CD4-positive, alpha-beta T cell treated with Interleukin-15 for 1 hour (primary cell): ENCODE data around the gene PLPPR5.
A peak's percentile ranks its signal among the peaks of the same experiment; 100 is the strongest.
"Not testable (repeated sequence)": the region's sequence is repeated elsewhere in the genome, so short reads cannot be mapped to it uniquely, and the experiment has no call there.

ENCODE experiments used
- DNase-seq: peaks from one replicate; pipeline ENCODE4 v3.0.0-alpha.2; 2020

Gene PLPPR5

GRCh38 chr1:98908980-98909379 lies 95.7 kb downstream of the PLPPR5 start:
- DNase-seq, result no peak

- no peak for DNase-seq
Observed at GRCh38 chr1:98906809-98907208, 97.9 kb downstream of the PLPPR5 start.

GRCh38 chr1:98906361-98906760 lies 98.3 kb downstream of the PLPPR5 start:
- no peak for DNase-seq

GRCh38 chr1:98904684-98905083 lies 100.0 kb downstream of the PLPPR5 start:
- no peak for DNase-seq

GRCh38 chr1:98903726-98904125 lies 100.9 kb downstream of the PLPPR5 start:
- no peak for DNase-seq

GRCh38 chr1:98903261-98903660 lies 101.4 kb downstream of the PLPPR5 start:
- DNase-seq, result no peak

- no peak for DNase-seq
Observed at GRCh38 chr1:98898940-98899339, 105.7 kb downstream of the PLPPR5 start.

GRCh38 chr1:98897479-98897878 lies 107.2 kb downstream of the PLPPR5 start:
- no peak for DNase-seq

GRCh38 chr1:98896711-98897445 lies 107.8 kb downstream of the PLPPR5 start:
- no peak for DNase-seq

- DNase-seq, result no peak
Observed at GRCh38 chr1:98893371-98893770, 111.3 kb downstream of the PLPPR5 start.

- no peak for DNase-seq
Observed at GRCh38 chr1:98888869-98889268, 115.8 kb downstream of the PLPPR5 start.

GRCh38 chr1:98887507-98887906 lies 117.2 kb downstream of the PLPPR5 start:
- no peak for DNase-seq

GRCh38 chr1:98884864-98885263 lies 119.8 kb downstream of the PLPPR5 start:
- no peak for DNase-seq

- no peak for DNase-seq
Observed at GRCh38 chr1:98881901-98882300, 122.8 kb downstream of the PLPPR5 start.

GRCh38 chr1:98881234-98881633 lies 123.4 kb downstream of the PLPPR5 start:
- DNase-seq, result not testable (repeated sequence)

GRCh38 chr1:98874828-98875227 lies 129.8 kb downstream of the PLPPR5 start:
- no peak for DNase-seq

GRCh38 chr1:98870959-98871903 lies 133.4 kb downstream of the PLPPR5 start:
- peak; percentile 72 for DNase-seq

GRCh38 chr1:98865796-98866195 lies 138.9 kb downstream of the PLPPR5 start:
- no peak for DNase-seq

- DNase-seq, result no peak
Observed at GRCh38 chr1:98860329-98860728, 144.3 kb downstream of the PLPPR5 start.

- DNase-seq, result no peak
Observed at GRCh38 chr1:98854137-98854536, 150.5 kb downstream of the PLPPR5 start.

- DNase-seq, result no peak
Observed at GRCh38 chr1:98849969-98850636, 154.6 kb downstream of the PLPPR5 start.

GRCh38 chr1:98842241-98842640 lies 162.4 kb downstream of the PLPPR5 start:
- DNase-seq, result no peak
